ENCODE measurements around the gene TBR1. TPM values are rescaled to one million over a fixed set of nuclear protein-coding genes. Genes with fewer than 3 reads are reported as not detected.

TBR1 gene
- total RNA-seq, 1 donor from 2014 or later = 0.10 TPM

- intact Hi-C loops (cut with micrococcal nuclease) = loop anchor here (2.0 to 5.0 kb wide), 3 partner anchors 37 to 172 kb away; partner anchors contain the start of gene PSMD14
Observed at GRCh38 chr2:161414042-161415033, 1.8 kb upstream of the TBR1 start.

DNA sequence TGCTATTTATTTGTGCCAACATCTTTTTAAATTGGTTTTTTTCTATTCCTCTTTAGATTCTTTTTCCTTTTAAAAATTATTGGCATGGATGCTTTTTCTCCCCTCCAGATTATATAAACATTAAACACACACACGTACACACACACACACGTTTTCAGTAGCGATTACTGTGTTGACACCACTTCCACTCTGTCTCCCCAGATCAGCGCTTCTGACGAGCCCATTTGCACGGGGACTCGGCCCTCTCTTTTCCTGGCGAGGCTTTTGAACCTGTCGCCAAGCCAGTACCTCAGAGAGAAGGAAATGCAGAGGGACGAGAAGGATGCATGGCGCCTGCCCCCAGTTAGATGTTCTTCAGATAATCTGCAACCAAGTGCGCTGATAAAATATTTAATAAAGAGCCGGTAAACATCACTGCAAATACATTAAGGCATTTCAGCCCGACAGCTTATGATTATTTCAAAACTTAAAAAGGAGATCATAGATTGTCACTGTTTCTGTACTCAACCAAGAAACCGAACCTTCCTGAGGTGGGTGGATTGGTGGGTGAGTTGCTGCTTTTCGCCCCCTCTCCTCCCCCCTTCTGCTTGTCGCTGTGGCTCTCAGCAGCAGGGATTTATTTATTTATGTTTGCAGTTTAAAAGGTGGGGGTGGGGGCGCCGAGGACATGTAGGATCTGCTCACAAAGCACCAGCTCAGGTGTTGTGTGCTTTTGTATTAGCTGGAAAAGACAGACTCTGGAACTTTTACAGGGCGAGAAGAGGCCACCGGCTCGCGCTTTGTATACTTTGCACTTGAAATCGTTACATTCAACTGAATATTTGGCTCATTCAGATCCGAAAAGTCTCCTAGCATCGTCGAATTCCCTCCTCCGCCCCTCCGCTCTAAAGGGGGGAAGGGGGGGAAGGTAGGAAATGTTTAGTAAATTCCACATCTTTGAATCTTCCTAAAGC is 787 bp upstream of the TBR1 start:
- intact Hi-C loops (cut with micrococcal nuclease) = loop anchor here (2.0 to 5.0 kb wide), 2 partner anchors 107 to 173 kb away; partner anchors contain the start of gene PSMD14

GRCh38 chr2:161416708-161417437 is 776 bp downstream of the TBR1 start:
- intact Hi-C loops (cut with micrococcal nuclease) = loop anchor here (1.0 to 5.0 kb wide), 2 partner anchors 8 to 175 kb away; no protein-coding TSS in a partner anchor

- intact Hi-C loops (cut with micrococcal nuclease) = loop anchor here (5.0 kb wide), 1 partner anchor 175 kb away; no protein-coding TSS in a partner anchor
Observed at GRCh38 chr2:161417438-161418274, 1.6 kb downstream of the TBR1 start.

DNA sequence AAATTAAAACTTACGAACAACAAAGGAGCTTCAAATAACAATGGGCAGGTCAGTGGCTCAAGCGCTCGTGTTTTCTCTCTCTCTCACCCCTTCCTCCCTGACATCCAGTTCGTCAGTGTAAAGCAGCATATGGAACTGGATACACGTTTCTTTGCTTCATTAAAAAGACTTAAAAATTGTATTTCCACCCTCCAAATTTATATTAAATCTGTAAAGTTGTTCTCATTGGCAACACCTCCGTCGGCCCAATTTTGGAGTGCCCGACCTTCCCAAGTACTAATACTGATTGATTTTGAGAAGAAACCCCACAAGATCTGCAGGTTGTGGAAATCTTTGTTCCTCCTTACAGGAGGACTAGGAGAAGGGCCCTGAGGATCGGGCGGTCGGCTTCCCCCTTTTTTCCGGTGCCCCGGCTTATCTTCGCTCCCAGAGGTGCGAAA is 2.2 kb downstream of the TBR1 start:
- intact Hi-C loops (cut with micrococcal nuclease) = loop anchor here (5.0 kb wide), 1 partner anchor 176 kb away; no protein-coding TSS in a partner anchor

DNA sequence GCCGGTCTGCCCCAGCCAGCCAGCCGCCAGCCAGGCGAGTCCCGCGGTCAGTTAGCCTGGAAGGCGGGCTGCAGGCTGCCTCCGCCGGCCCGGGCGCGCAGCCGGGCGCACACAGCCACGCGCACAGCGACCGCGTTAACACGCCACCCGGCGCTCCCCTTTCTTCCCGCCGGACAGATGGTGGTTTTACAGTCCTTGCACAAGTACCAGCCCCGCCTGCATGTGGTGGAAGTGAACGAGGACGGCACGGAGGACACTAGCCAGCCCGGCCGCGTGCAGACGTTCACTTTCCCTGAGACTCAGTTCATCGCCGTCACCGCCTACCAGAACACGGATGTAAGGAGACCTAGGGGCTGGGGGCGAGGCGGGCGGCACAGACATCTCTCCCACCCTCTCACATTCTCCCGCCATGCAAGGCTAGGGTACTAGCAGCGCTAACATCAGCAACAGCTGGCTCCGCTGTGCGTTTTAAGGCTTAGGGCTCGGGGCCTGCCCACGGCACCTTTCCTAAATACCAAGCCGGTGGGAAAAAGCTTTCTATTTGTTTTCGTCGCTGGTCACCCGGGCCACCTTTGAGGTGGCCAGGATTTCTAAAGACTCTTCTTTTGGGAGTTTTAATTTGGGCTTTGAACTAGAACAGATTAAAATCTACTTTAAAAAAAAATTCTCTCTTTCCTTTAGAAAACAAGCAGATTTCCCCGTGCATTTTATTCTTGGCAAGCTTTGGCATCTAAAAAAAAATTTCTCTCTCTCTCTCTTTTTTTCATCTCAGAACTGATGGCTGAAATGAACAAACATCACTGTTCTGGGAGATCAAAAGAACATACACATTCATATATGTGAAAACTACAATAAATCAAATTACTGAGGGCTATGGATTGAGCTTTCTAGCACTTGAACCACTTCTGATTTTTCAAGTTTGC is 2.9 kb downstream of the TBR1 start:
- intact Hi-C loops (cut with micrococcal nuclease) = loop anchor here (5.0 kb wide), 1 partner anchor 177 kb away; no protein-coding TSS in a partner anchor

GRCh38 chr2:161419638-161420190 is 3.6 kb downstream of the TBR1 start:
- intact Hi-C loops (cut with micrococcal nuclease) = loop anchor here (5.0 kb wide), 2 partner anchors 83 to 177 kb away; no protein-coding TSS in a partner anchor

GRCh38 chr2:161420406-161421074 is 4.4 kb downstream of the TBR1 start:
- intact Hi-C loops (cut with micrococcal nuclease) = loop anchor here (5.0 kb wide), 1 partner anchor 82 kb away; no protein-coding TSS in a partner anchor

DNA sequence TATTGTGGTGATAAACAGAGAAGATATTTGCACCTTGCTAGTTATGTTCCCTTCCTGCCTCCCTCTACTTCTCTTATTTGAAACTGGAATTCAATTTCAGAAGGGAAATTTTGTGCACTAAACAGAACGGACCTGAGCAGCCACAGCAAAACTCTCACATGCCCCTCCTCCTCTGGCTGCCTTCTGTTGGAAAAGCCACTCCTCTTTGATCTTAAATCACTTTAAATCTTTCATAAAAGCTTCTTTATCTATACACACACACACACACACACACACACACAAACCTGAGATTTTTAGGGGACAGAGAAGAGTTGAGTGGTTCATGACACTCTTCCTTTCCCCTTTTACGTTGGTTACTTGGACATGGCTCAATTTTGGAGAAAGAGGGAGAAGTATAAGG is 5.6 kb downstream of the TBR1 start:
- intact Hi-C loops (cut with micrococcal nuclease) = loop anchor here (5.0 kb wide), 1 partner anchor 81 kb away; no protein-coding TSS in a partner anchor

DNA sequence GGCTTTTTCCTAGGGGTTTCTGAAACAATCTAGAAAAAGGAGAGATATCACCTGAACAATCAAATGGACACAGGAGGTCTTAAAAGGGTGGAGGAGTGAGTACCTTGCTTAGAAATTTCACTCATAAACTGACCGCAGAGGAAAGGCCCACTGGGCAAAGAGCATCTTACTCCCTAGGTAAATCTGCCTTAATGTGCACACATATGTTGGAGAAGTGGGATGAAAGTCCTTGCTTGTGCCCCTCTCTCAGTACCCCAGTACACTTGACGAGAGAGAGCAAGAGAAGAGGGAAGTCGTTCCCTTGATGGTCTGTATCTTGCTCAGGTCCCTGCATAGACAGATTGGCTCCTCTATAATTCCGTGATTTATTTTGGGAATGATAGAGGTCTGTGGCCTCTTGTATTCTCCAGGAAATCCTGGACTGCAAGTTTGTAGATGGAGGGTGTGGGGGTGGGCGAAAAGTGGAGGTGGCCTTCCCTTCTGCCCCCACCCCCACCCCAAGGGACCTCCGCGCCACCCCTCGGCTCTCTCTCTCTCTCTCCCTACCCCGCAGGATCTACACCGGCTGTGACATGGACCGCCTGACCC is 6.8 kb downstream of the TBR1 start:
- intact Hi-C loops (cut with micrococcal nuclease) = loop anchor here (5.0 kb wide), 1 partner anchor 79 kb away; no protein-coding TSS in a partner anchor

DNA sequence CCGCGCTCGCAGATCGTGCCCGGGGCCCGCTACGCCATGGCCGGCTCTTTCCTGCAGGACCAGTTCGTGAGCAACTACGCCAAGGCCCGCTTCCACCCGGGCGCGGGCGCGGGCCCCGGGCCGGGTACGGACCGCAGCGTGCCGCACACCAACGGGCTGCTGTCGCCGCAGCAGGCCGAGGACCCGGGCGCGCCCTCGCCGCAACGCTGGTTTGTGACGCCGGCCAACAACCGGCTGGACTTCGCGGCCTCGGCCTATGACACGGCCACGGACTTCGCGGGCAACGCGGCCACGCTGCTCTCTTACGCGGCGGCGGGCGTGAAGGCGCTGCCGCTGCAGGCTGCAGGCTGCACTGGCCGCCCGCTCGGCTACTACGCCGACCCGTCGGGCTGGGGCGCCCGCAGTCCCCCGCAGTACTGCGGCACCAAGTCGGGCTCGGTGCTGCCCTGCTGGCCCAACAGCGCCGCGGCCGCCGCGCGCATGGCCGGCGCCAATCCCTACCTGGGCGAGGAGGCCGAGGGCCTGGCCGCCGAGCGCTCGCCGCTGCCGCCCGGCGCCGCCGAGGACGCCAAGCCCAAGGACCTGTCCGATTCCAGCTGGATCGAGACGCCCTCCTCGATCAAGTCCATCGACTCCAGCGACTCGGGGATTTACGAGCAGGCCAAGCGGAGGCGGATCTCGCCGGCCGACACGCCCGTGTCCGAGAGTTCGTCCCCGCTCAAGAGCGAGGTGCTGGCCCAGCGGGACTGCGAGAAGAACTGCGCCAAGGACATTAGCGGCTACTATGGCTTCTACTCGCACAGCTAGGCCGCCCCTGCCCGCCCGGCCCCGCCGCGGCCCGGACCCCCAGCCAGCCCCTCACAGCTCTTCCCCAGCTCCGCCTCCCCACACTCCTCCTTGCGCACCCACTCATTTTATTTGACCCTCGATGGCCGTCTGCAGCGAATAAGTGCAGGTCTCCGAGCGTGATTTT is 7.6 kb downstream of the TBR1 start:
- intact Hi-C loops (cut with micrococcal nuclease) = loop anchor here (5.0 kb wide), 1 partner anchor 79 kb away; no protein-coding TSS in a partner anchor

DNA sequence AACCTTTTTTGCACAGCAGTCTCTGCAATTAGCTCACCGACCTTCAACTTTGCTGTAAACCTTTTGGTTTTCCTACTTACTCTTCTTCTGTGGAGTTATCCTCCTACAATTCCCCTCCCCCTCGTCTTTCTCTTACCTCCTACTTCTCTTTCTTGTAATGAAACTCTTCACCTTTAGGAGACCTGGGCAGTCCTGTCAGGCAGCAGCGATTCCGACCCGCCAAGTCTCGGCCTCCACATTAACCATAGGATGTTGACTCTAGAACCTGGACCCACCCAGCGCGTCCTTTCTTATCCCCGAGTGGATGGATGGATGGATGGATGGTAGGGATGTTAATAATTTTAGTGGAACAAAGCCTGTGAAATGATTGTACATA is 8.3 kb downstream of the TBR1 start:
- intact Hi-C loops (cut with micrococcal nuclease) = loop anchor here (5.0 kb wide), 1 partner anchor 78 kb away; no protein-coding TSS in a partner anchor

DNA sequence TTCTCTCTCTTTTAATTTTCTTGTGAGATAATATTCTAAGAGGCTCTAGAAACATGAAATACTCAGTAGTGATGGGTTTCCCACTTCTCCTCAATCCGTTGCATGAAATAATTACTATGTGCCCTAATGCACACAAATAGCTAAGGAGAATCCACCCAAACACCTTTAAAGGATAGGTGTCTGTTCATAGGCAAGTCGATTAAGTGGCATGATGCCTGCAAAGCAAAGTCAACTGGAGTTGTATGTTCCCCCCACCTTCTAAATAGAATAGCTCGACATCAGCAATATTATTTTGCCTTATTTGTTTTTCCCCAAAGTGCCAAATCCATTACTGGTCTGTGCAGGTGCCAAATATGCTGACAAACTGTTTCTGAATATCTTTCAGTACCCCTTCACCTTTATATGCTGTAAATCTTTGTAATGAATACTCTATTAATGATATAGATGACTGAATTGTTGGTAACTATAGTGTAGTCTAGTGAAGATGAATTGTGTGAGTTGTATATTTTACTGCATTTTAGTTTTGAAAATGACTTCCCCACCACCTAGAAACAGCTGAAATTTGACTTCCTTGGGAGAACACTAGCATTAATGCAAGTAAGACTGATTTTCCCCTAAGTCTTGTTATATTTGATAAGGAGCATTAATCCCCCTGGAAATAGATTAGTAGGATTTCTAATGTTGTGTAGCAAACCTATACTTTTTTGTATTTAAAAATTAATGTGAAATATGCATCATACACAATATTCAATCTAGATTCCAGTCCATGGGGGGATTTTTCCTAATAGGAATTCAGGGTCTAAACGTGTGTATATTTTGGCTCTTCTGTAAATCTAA is 9.0 kb downstream of the TBR1 start:
- intact Hi-C loops (cut with micrococcal nuclease) = loop anchor here (1.0 to 5.0 kb wide), 2 partner anchors 9 to 77 kb away; partner anchors contain the start of gene TBR1

- intact Hi-C loops (cut with micrococcal nuclease) = loop anchor here (1.0 to 2.0 kb wide), 3 partner anchors 10 to 699 kb away; partner anchors contain the start of gene TBR1
Observed at GRCh38 chr2:161425728-161426454, 9.8 kb downstream of the TBR1 start.
